C4-2B (cell line): ENCODE measurements around the gene UBE2L3.

Source experiments
- ZFX ChIP-seq: fragments of 450-650 bp; IDR thresholded peaks from 2 replicates; pipeline ENCODE4 v1.6.1; 2017
- TF ChIP-seq, protein P1 (sequence below): fragments of 450-650 bp; conservative IDR thresholded peaks from 2 replicates; pipeline ENCODE4 v1.5.1; 2017; ENCODE audit warnings: mild to moderate bottlenecking

GRCh38 chr22:21626735-21627469 lies 59.4 kb downstream of the UBE2L3 start:
- TF ChIP-seq, protein P1, sequence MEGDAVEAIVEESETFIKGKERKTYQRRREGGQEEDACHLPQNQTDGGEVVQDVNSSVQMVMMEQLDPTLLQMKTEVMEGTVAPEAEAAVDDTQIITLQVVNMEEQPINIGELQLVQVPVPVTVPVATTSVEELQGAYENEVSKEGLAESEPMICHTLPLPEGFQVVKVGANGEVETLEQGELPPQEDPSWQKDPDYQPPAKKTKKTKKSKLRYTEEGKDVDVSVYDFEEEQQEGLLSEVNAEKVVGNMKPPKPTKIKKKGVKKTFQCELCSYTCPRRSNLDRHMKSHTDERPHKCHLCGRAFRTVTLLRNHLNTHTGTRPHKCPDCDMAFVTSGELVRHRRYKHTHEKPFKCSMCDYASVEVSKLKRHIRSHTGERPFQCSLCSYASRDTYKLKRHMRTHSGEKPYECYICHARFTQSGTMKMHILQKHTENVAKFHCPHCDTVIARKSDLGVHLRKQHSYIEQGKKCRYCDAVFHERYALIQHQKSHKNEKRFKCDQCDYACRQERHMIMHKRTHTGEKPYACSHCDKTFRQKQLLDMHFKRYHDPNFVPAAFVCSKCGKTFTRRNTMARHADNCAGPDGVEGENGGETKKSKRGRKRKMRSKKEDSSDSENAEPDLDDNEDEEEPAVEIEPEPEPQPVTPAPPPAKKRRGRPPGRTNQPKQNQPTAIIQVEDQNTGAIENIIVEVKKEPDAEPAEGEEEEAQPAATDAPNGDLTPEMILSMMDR: no peak
- no peak for TF ChIP-seq ZFX
